ENCODE results near the gene NCBP2. TPM values are rescaled to one million over a fixed set of nuclear protein-coding genes. Genes with fewer than 3 reads are reported as not detected.

Gene NCBP2
- total RNA-seq, 1 experiment from 2014 or later: 120 TPM

- Histone ChIP-seq H2BK12ac (ENCODE audit: insufficient read length, low read depth, low read length) (no peak overlapping the region), H3K27me3 (ENCODE audit: insufficient read depth, low read length) (peaks cover 13% of the 10 kb centered on the region; the same call in 1 of the 2 replicates), H3K18ac (ENCODE audit: insufficient read length, low read depth, low read length) (no peak overlapping the region), H2BK20ac (ENCODE audit: low read depth, low read length, poor library complexity, severe bottlenecking) (no peak overlapping the region), H3K79me2 (ENCODE audit: insufficient read depth, low read length) (no peaks in the 10 kb centered on the region), H4K8ac (replicated peaks; ENCODE audit: insufficient read length, low read depth, low read length) (no peak overlapping the region), H3K23ac (ENCODE audit: insufficient read length, low read depth, low read length) (no peak overlapping the region), H4K5ac (ENCODE audit: insufficient read length, low read depth, low read length) (no peak overlapping the region), H3K9me3 (ENCODE audit: control insufficient read depth, low read depth, low read length) (no peaks in the 10 kb centered on the region), H3T11ph (ENCODE audit: low read length) (no peak overlapping the region), H3K14ac (ENCODE audit: insufficient read depth, low read length) (no peak overlapping the region), H2AFZ (ENCODE audit: low read length) (no peak overlapping the region), H2BK15ac (ENCODE audit: low read depth, low read length) (no peak overlapping the region), H2BK120ac (ENCODE audit: low read depth, low read length, poor library complexity, severe bottlenecking) (no peak overlapping the region), H3K23me2 (ENCODE audit: insufficient read length, low read depth, low read length, poor library complexity, severe bottlenecking) (no peaks in the 10 kb centered on the region), H3K9ac (ENCODE audit: extremely low read depth, insufficient read length, low read length) (no peak overlapping the region), H2BK5ac (ENCODE audit: insufficient read length, low read length) (no peak overlapping the region), H3K4me2 (ENCODE audit: insufficient read depth, insufficient read length, low read length) (no peak overlapping the region), H3K79me1 (ENCODE audit: insufficient read depth, low read depth, low read length, poor library complexity, severe bottlenecking) (no peaks in the 10 kb centered on the region), H3K27ac (ENCODE audit: insufficient read length, low read depth, low read length) (no peak overlapping the region), H3K4ac (ENCODE audit: low read depth, low read length) (no peak overlapping the region), H4K20me1 (ENCODE audit: control insufficient read depth, insufficient read depth, insufficient read length) (no peaks in the 10 kb centered on the region), H4K91ac (ENCODE audit: insufficient read length, low read depth, low read length) (no peak overlapping the region), H3K56ac (ENCODE audit: insufficient read length, low read depth, low read length) (no peak overlapping the region), H3K4me1 (ENCODE audit: insufficient read depth, low read length) (no peaks in the 10 kb centered on the region), H2AK5ac (ENCODE audit: insufficient read length, low read length) (no peak overlapping the region)
- Mint-ChIP-seq H3K27me3 (ENCODE audit: low read depth) (peaks cover 65% of the 10 kb centered on the region), H3K9me3 (no peaks in the 10 kb centered on the region), H3K4me1 (peaks cover 3 to 5% of the 10 kb centered on the region in 2 experiments; a peak in 3 of 4 replicates), H3K36me3 (ENCODE audit: insufficient read depth in 1 of 3, low read depth in 3 of 3) (no peaks in the 10 kb centered on the region), H3K4me3 (no peak overlapping the region), H3K27ac (no peak overlapping the region)
- no CpG with 5 or more reads among the region's 9 CpGs for WGBS (ENCODE audit: extremely low coverage, insufficient read length, low lambda C conversion rate)
- no peak for TF ChIP-seq CTCF (conservative IDR thresholded peaks at IDR 0.05)
- DNase-seq: no peak
Observed at GRCh38 chr3:196962108-196962929, 20.0 kb upstream of the NCBP2 start.
